Right atrium auricular region (tissue), 2 donors: ENCODE results near the gene EPHA2. TPM values are rescaled to one million over a fixed set of nuclear protein-coding genes. Genes with fewer than 3 reads are reported as not detected.
A peak's percentile ranks its signal among the peaks of the same experiment; 100 is the strongest.

Source experiments
- DNase-seq: peaks from one replicate; pipeline ENCODE4 v3.0.0-alpha.2; 2019; ENCODE audit warnings: low spot score
- H3K27ac ChIP-seq, 2 donors: fragments of 200-600 bp; sonication (generic); 1 replicate in 1 of 2; 2 replicates in 1 of 2; pipeline ENCODE4 v1.5.1; 2016 to 2019
- H3K27me3 ChIP-seq, 2 donors: fragments of 200-600 bp; sonication (generic); one replicate each; pipeline versions ENCODE4 v1.5.1 to v1.6.0; 2017 to 2019
- H3K36me3 ChIP-seq: fragments of 200-600 bp; sonication (generic); one replicate; pipeline ENCODE4 v1.5.1; 2016
- H3K4me1 ChIP-seq, 2 donors: fragments of 200-600 bp; sonication (generic); one replicate each; pipeline versions ENCODE4 v1.5.1 to v1.6.0; 2017 to 2019
- H3K4me3 ChIP-seq, 2 donors: fragments of 200-600 bp; sonication (generic); 1 replicate in 1 of 2; 2 replicates in 1 of 2; pipeline ENCODE4 v1.5.1; 2017 to 2019; ENCODE audit warnings: mild to moderate bottlenecking in 1 of 2, moderate library complexity in 1 of 2
- H3K9me3 ChIP-seq, 2 donors: fragments of 200-600 bp; sonication (generic); one replicate each; pipeline ENCODE4 v1.5.1; 2019
- CTCF ChIP-seq, 2 donors: fragments of 200-600 bp; sonication (generic); IDR thresholded peaks; one replicate each; pipeline ENCODE4 v1.5.1; 2019; ENCODE audit warnings: antibody characterized with exemption in 2 of 2
- total RNA-seq, 2 donors: library from RNA; depleted of rRNA; stranded (reverse); fragments of >200 nt; gene quantifications; one replicate each; pipeline ENCODE4 v1.1.0, GENCODE V29; 2016

The EPHA2 gene
- total RNA-seq, 2 donors from 2014 or later: 17.5 to 43.5 TPM

DNA sequence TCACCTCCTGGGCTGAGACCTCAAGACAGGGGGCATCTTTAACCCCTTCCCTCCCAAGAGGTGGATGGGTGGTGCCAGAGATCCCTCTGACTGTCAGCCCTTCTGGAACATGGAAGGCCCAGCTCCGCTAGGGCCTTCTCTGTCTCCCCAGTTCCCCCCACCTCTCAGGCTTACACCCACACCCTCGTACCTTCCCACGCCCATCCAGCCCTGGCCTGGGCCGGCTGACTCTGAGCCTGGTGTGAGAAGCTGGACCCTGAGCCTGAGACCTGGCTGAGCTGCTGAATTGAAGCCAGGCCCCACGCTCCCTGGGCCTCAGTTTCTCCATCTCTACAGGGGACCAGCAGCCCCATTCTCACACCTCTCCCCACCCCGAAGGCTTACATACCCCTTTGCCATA is 5.4 kb downstream of the EPHA2 start:
- TF ChIP-seq CTCF (IDR thresholded peaks at IDR 0.05): no peak

GRCh38 chr1:16149702-16150488 is 6.0 kb downstream of the EPHA2 start:
- no peak for DNase-seq
- no peak for TF ChIP-seq CTCF (IDR thresholded peaks at IDR 0.05)
- no peaks in the 10 kb centered on the region for H3K9me3 ChIP-seq
- peaks cover 35% of the 10 kb centered on the region for H3K36me3 ChIP-seq
- no peak overlapping the region for H3K4me3 ChIP-seq
- H3K27ac ChIP-seq: peak overlapping the region in 1 of 2 donors; percentile 93
- no peaks in the 10 kb centered on the region for H3K27me3 ChIP-seq
- H3K4me1 ChIP-seq: peaks cover 0 to 91% of the 10 kb centered on the region in 2 donors

More for the DNA sequence above, 5.4 kb downstream of the EPHA2 start:
- H3K4me1 ChIP-seq: peaks cover 0 to 91% of the 10 kb centered on the region in 2 donors
- no peaks in the 10 kb centered on the region for H3K27me3 ChIP-seq
- no peak for DNase-seq
- H3K4me3 ChIP-seq: no peak overlapping the region
- H3K27ac ChIP-seq: peak overlapping the region in 1 of 2 donors; percentile 93
- H3K9me3 ChIP-seq: no peaks in the 10 kb centered on the region
- H3K36me3 ChIP-seq: peaks cover 35% of the 10 kb centered on the region

- no peak for DNase-seq
- Histone ChIP-seq H3K4me3 (no peak overlapping the region), H3K27ac (no peak overlapping the region), H3K4me1 (peaks cover 0 to 94% of the 10 kb centered on the region in 2 donors), H3K36me3 (peaks cover 35% of the 10 kb centered on the region), H3K27me3 (no peaks in the 10 kb centered on the region), H3K9me3 (no peaks in the 10 kb centered on the region)
- TF ChIP-seq CTCF (IDR thresholded peaks at IDR 0.05): no peak
These were observed 6.7 kb downstream of the EPHA2 start for GRCh38 chr1:16149146-16149545.

- Histone ChIP-seq H3K36me3 (peaks cover 35% of the 10 kb centered on the region), H3K9me3 (no peaks in the 10 kb centered on the region), H3K4me1 (peaks cover 0 to 94% of the 10 kb centered on the region in 2 donors), H3K27me3 (no peaks in the 10 kb centered on the region), H3K27ac (no peak overlapping the region), H3K4me3 (no peak overlapping the region)
- no peak for TF ChIP-seq CTCF (IDR thresholded peaks at IDR 0.05)
- no peak for DNase-seq
These were observed 7.4 kb downstream of the EPHA2 start for GRCh38 chr1:16148329-16149092.

- Histone ChIP-seq H3K9me3 (no peaks in the 10 kb centered on the region), H3K27me3 (no peaks in the 10 kb centered on the region), H3K4me3 (peak overlapping the region in 1 of 2 donors; percentile 4), H3K36me3 (peaks cover 35% of the 10 kb centered on the region), H3K27ac (peak overlapping the region; percentile 90 to 91), H3K4me1 (peaks cover 0 to 94% of the 10 kb centered on the region in 2 donors)
- no peak for TF ChIP-seq CTCF (IDR thresholded peaks at IDR 0.05)
- no peak for DNase-seq
These were observed 8.5 kb downstream of the EPHA2 start for GRCh38 chr1:16147156-16147926.
